ENCODE results near the gene MRGPRX4. TPM values are rescaled to one million over a fixed set of nuclear protein-coding genes. Genes with fewer than 3 reads are reported as not detected.
"Not testable (repeated sequence)": the region's sequence is repeated elsewhere in the genome, so short reads cannot be mapped to it uniquely, and the experiment has no call there.

Gene MRGPRX4
- not detected for total RNA-seq
- polyA plus RNA-seq, result not detected
- long read RNA-seq, donor 1, result 0 reads
- long read RNA-seq, donor 2, result 0 reads
- long read RNA-seq, donor 3, result 0 reads
- long read RNA-seq, donor 4, result 0 reads
- long read RNA-seq, donor 5, result 0 reads
- long read RNA-seq, donor 6, result 0 reads
- long read RNA-seq, donor 7, result 0 reads
- long read RNA-seq, donor 8, result 0 reads
- long read RNA-seq, donor 9, result 0 reads
- long read RNA-seq, donor 10, result 0 reads

DNA sequence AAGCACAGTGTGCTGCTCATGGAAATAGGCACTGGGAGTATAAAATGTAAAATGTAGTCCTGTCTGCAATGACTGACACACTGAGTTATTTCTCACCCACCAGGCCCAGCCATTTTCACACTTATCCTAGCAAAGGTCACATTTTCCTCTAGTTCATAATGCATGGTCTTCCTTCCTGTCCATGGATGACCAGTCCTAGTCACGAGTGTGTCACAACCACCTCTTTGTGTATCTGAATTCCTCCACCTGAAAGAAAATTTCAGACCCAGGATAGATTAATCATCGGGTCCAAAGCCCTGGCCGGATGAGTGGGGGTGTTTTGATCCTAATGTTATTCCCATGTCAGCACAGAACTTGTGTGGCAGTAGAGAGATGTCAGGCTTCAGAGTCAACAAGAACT is at the start of gene MRGPRX4:
TSS of gene MRGPRX4 (plus strand) at position 172 of the 400 bp plus-strand sequence. CDS start 420 bp downstream, outside the sequence.
- Histone ChIP-seq H3K36me3 (replicated peaks in 1 of 2) (no peaks in the 10 kb centered on the region), H3K4me1 (replicated peaks in 1 of 2) (no peaks in the 10 kb centered on the region), H3K27me3 (peaks cover 10% of the 10 kb centered on the region), H3K27ac (no peak within 1 kb of the TSS), H3K4me3 (no peak within 1 kb of the TSS), H3K9me3 (replicated peaks in 1 of 3) (no peaks in the 10 kb centered on the region)
- no peak for DNase-seq
- TF ChIP-seq, protein P1, sequence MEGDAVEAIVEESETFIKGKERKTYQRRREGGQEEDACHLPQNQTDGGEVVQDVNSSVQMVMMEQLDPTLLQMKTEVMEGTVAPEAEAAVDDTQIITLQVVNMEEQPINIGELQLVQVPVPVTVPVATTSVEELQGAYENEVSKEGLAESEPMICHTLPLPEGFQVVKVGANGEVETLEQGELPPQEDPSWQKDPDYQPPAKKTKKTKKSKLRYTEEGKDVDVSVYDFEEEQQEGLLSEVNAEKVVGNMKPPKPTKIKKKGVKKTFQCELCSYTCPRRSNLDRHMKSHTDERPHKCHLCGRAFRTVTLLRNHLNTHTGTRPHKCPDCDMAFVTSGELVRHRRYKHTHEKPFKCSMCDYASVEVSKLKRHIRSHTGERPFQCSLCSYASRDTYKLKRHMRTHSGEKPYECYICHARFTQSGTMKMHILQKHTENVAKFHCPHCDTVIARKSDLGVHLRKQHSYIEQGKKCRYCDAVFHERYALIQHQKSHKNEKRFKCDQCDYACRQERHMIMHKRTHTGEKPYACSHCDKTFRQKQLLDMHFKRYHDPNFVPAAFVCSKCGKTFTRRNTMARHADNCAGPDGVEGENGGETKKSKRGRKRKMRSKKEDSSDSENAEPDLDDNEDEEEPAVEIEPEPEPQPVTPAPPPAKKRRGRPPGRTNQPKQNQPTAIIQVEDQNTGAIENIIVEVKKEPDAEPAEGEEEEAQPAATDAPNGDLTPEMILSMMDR (IDR thresholded peaks at IDR 0.05), result no peak
- TF ChIP-seq POLR2A (IDR thresholded peaks at IDR 0.05), result no peak
- 67 to 80% (median 77%) methylated on average over 3 of the region's 3 CpGs for WGBS, 4 donors
- intact Hi-C loops (cut with DNase I), result no loop called here

DNA sequence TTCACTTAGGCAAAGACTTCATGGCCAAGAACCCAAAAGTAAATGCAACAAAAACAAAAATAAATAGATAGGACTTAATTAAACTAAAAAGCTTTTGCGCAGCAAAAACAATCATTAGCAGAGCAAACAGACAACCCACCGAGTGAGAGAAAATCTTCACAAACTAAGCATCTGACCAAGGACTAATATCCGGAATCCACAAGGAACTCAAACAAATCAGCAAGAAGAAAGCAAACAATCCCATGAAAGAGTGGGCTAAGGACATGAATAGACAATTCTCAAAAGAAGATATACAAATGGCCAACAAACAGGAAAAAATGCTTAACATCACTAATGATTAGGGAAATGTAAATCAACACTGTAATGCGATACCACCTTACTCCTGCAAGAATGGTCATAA is 41.5 kb upstream of the MRGPRX4 start:
- H3K36me3 ChIP-seq (replicated peaks in 1 of 2); H3K4me1 ChIP-seq (replicated peaks in 1 of 2); H3K4me3 ChIP-seq; H3K27ac ChIP-seq; DNase-seq; intact Hi-C loops (cut with DNase I); H3K9me3 ChIP-seq (replicated peaks in 1 of 3); H3K27me3 ChIP-seq: not testable (repeated sequence)
- WGBS, 4 donors, result 82 to 88% (median 86%) methylated on average over 4 of the region's 4 CpGs

DNA sequence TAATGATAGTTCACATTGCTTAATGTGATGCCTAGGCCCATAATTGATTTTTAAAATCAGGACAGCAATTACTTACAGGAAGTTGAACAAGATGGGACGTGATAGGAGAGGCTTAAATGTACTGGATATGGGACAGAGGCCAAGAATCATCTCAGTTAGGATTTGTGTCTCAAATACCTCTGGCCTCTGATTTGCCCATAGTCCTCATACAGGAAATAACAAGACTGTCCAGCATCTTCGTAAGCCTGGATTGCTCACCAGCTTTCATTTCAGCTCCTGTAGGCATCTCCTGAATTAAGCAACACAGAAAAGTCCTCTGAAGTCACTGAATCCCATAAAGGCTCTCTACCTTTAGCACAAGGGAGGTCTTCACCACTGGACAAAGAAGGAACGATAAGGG is 40.3 kb upstream of the MRGPRX4 start, which contains the start of gene MRGPRX3:
TSS of gene MRGPRX3 (plus strand) at position 231 of the 400 bp plus-strand sequence. CDS start 4,632 bp downstream, outside the sequence.
- Histone ChIP-seq H3K4me3 (no peak within 1 kb of the TSS), H3K9me3 (replicated peaks in 1 of 3) (no peaks in the 10 kb centered on the region), H3K36me3 (replicated peaks in 1 of 2) (no peaks in the 10 kb centered on the region), H3K4me1 (replicated peaks in 1 of 2) (no peaks in the 10 kb centered on the region), H3K27me3 (peaks cover 6% of the 10 kb centered on the region), H3K27ac (no peak within 1 kb of the TSS)
- intact Hi-C loops (cut with DNase I), result no loop called here
- no peak for DNase-seq
- TF ChIP-seq, protein P1 (IDR thresholded peaks at IDR 0.05), result no peak
- TF ChIP-seq POLR2A (IDR thresholded peaks at IDR 0.05), result no peak
- 51 to 67% (median 60%) methylated on average over 3 of the region's 3 CpGs for WGBS, 4 donors

DNA sequence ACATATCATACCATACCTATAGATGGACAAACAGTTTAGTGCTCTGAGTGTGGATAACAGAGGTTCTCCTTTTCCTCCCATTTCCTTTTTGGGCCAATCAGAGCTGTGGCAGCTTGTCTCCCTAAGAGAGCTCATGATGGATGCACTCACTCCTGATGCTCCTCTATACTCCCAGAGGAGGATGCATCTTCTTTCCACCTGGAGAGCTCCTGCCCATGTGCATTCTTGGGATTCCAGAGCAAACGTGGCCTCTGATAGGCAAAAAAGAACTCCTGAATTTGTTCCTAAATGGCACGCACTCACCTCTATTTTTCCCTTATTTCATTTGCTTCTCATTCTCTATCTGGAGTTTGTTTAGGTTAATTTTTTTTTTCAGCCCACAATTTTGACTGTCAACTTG is 37.3 kb upstream of the MRGPRX4 start:
- no peak overlapping the region for H3K4me3 ChIP-seq
- DNase-seq, result no peak
- H3K9me3 ChIP-seq (replicated peaks in 1 of 3), result no peaks in the 10 kb centered on the region
- no peaks in the 10 kb centered on the region for H3K4me1 ChIP-seq (replicated peaks in 1 of 2)
- intact Hi-C loops (cut with DNase I), result no loop called here
- WGBS, 4 donors, result 38 to 46% (median 41%) methylated on average over 2 of the region's 2 CpGs
- no peaks in the 10 kb centered on the region for H3K36me3 ChIP-seq (replicated peaks in 1 of 2)
- H3K27ac ChIP-seq, result no peak overlapping the region
- TF ChIP-seq, protein P1 (IDR thresholded peaks at IDR 0.05), result no peak
- no peak for TF ChIP-seq POLR2A (IDR thresholded peaks at IDR 0.05)
- H3K27me3 ChIP-seq, result no peaks in the 10 kb centered on the region

Measured in adrenal gland (tissue), 19 donors.